GM12878 (cell line): ENCODE data around the gene PLXND1.

Source experiments
- BCLAF1 ChIP-seq: fragments of 450-650 bp; IDR thresholded peaks from 2 replicates; pipeline ENCODE4 v1.6.1; 2017; ENCODE audit warnings: antibody characterized with exemption, mild to moderate bottlenecking, moderate library complexity
- CTCF ChIP-seq, 3 experiments: IDR thresholded peaks in 2 of 3; conservative IDR thresholded peaks in 1 of 3; 2 replicates each; pipeline ENCODE4 v1.5.1; 2011; ENCODE audit warnings: low read depth in 3 of 3, low read length in 3 of 3, mild to moderate bottlenecking in 3 of 3, control low read depth in 2 of 3, moderate library complexity in 2 of 3, inconsistent platforms in 1 of 3, mixed read lengths in 1 of 3; ENCODE audit not compliant: control insufficient read depth in 2 of 3, insufficient read depth in 1 of 3; ENCODE audit errors: extremely low read depth in 1 of 3
- EED ChIP-seq: sonication (generic); IDR thresholded peaks from 2 replicates; pipeline ENCODE4 v1.6.1; 2016; ENCODE audit warnings: antibody characterized with exemption, low read depth
- ETV6 ChIP-seq, 2 experiments: fragments of 450-650 bp in 1 of 2; IDR thresholded peaks in 1 of 2; conservative IDR thresholded peaks in 1 of 2; 2 replicates each; pipeline ENCODE4 v1.6.1; 2014; ENCODE audit warnings: antibody characterized with exemption in 1 of 2, borderline replicate concordance in 1 of 2, low read depth in 1 of 2, mild to moderate bottlenecking in 1 of 2, moderate library complexity in 1 of 2
- MYC ChIP-seq: IDR thresholded peaks from 2 replicates; pipeline ENCODE4 v1.6.1; 2011; ENCODE audit warnings: mild to moderate bottlenecking, low read length, moderate library complexity, inconsistent platforms; ENCODE audit not compliant: insufficient read depth, insufficient replicate concordance, insufficient read length, severe bottlenecking
- NRF1 ChIP-seq: conservative IDR thresholded peaks from 2 replicates; pipeline ENCODE4 v1.6.1; 2011; ENCODE audit warnings: mild to moderate bottlenecking, low read depth, low read length, improper control_type of control experiment
- PML ChIP-seq: IDR thresholded peaks from 2 replicates; pipeline ENCODE4 v1.6.1; 2012; ENCODE audit warnings: low read length, inconsistent platforms
- POLR2A ChIP-seq: IDR thresholded peaks from 2 replicates; pipeline ENCODE4 v1.6.1; 2011; ENCODE audit warnings: low read depth, mild to moderate bottlenecking, low read length
- TARDBP ChIP-seq: IDR thresholded peaks from 2 replicates; pipeline ENCODE4 v1.6.1; 2016; ENCODE audit warnings: borderline replicate concordance
- ZBTB11 ChIP-seq: fragments of 450-650 bp; formaldehyde crosslinking; IDR thresholded peaks from 2 replicates; pipeline ENCODE4 v1.5.0; 2022; ENCODE audit warnings: mild to moderate bottlenecking, missing genetic modification characterization

- TF ChIP-seq CTCF (IDR thresholded peaks at IDR 0.05 in 2 of 3, conservative IDR thresholded peaks at IDR 0.05 in 1 of 3; ENCODE audit: control insufficient read depth in 2 of 3, extremely low read depth in 1 of 3, insufficient read depth in 1 of 3, low read depth in 3 of 3, low read length in 3 of 3) (no peak), POLR2A (no peak), BCLAF1 (no peak), PML (no peak), EED (no peak), TARDBP (no peak), ZBTB11 (CRISPR knock-in tag) (no peak), MYC (no peak), ETV6 (conservative IDR thresholded peaks at IDR 0.05 in 1 of 2, IDR thresholded peaks at IDR 0.05 in 1 of 2; ENCODE audit: borderline replicate concordance in 1 of 2, low read depth in 1 of 2) (no peak), NRF1 (no peak)
These were observed at the start of gene PLXND1 for GRCh38 chr3:129606636-129607390.
